ENCODE results near the gene YPEL5. TPM values are rescaled to one million over a fixed set of nuclear protein-coding genes. Genes with fewer than 3 reads are reported as not detected.

The YPEL5 gene
- total RNA-seq, 1 experiment from 2014 or later: 27.1 TPM

DNA sequence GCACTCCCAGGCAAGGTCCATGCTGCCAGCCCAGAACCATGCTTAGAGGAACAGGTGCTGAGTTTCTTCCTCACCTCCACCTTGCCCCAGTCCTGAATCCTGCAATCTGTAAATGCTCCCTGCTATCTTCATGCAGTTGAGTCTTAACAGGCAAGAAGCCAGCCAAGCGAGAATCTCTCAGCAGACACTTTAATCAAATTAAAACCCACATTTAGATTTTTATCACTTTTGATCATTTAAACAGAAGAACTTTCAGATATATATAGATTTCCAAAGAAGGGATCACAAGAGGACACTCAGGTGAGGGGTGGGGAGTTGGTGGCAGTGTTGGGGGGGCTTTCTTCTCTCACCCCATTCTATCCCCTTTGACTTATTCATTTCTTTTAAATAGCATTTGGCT is 58.6 kb downstream of the YPEL5 start:
- Histone ChIP-seq H3K4me3 (replicated peaks in 1 of 2; ENCODE audit: low read depth in 1 of 2, low read length in 2 of 2) (no peak overlapping the region), H3K27me3 (ENCODE audit: insufficient read depth, low read length) (peaks cover 3% of the 10 kb centered on the region; the same call in 1 of the 2 replicates), H4K20me1 (ENCODE audit: insufficient read depth) (no peaks in the 10 kb centered on the region), H3K4me2 (ENCODE audit: low read length) (no peak overlapping the region), H3K27ac (ENCODE audit: low read depth, low read length) (no peak overlapping the region), H3K9ac (ENCODE audit: low read length) (no peak overlapping the region), H3K9me3 (ENCODE audit: control insufficient read depth in 1 of 2, insufficient read depth in 1 of 2, low read depth in 1 of 2, low read length in 2 of 2) (no peaks in the 10 kb centered on the region), H3K4me1 (ENCODE audit: control insufficient read depth in 1 of 2, insufficient read depth in 2 of 2, low read length in 2 of 2) (peaks cover 0 to 4% of the 10 kb centered on the region in 2 experiments; a peak in 1 of 4 replicates), H2AFZ (ENCODE audit: low read depth, low read length, poor library complexity, severe bottlenecking) (no peak overlapping the region), H3K79me2 (ENCODE audit: insufficient read depth, low read length) (no peaks in the 10 kb centered on the region), H3K36me3 (ENCODE audit: control insufficient read depth in 1 of 2, insufficient read depth in 2 of 2, low read length in 2 of 2) (no peaks in the 10 kb centered on the region), H3K9me2 (ENCODE audit: insufficient read depth) (no peaks in the 10 kb centered on the region)
- ChIA-PET POLR2A (no interaction called here), RAD21 (ENCODE audit: low non-redundant PET in 1 of 2, low total read pairs in 2 of 2, uncharacterized antibody in 2 of 2, unreplicated experiment in 2 of 2) (no interaction called here), CTCF (interaction anchor here (2.3 kb wide), 1 partner anchor 506 kb away, joined by 8 read pairs; no protein-coding TSS in a partner anchor)
- TF ChIP-seq EZH2 (IDR thresholded peaks at IDR 0.05) (no peak), POLR2AphosphoS5 (IDR thresholded peaks at IDR 0.05; ENCODE audit: low read depth, low read length) (no peak)
- DNase-seq (ENCODE audit: low read depth, low spot score) (no peak), ATAC-seq (no peak)
- no TSS peak for BruUV-seq (replicated peaks)
- intact Hi-C loops (cut with micrococcal nuclease): no loop called here

- Histone ChIP-seq H3K4me3 (replicated peaks in 1 of 2; ENCODE audit: low read depth in 1 of 2, low read length in 2 of 2) (no peak overlapping the region), H3K36me3 (ENCODE audit: control insufficient read depth in 1 of 2, insufficient read depth in 2 of 2, low read length in 2 of 2) (no peaks in the 10 kb centered on the region), H3K27ac (ENCODE audit: low read depth, low read length) (no peak overlapping the region), H3K4me2 (ENCODE audit: low read length) (no peak overlapping the region), H3K27me3 (ENCODE audit: insufficient read depth, low read length) (peaks cover 3% of the 10 kb centered on the region; the same call in 1 of the 2 replicates), H3K9ac (ENCODE audit: low read length) (no peak overlapping the region), H3K9me3 (ENCODE audit: control insufficient read depth in 1 of 2, insufficient read depth in 1 of 2, low read depth in 1 of 2, low read length in 2 of 2) (no peaks in the 10 kb centered on the region), H4K20me1 (ENCODE audit: insufficient read depth) (no peaks in the 10 kb centered on the region), H3K79me2 (ENCODE audit: insufficient read depth, low read length) (no peaks in the 10 kb centered on the region), H3K4me1 (ENCODE audit: control insufficient read depth in 1 of 2, insufficient read depth in 2 of 2, low read length in 2 of 2) (peaks cover 0 to 4% of the 10 kb centered on the region in 2 experiments; a peak in 1 of 4 replicates), H2AFZ (ENCODE audit: low read depth, low read length, poor library complexity, severe bottlenecking) (no peak overlapping the region), H3K9me2 (ENCODE audit: insufficient read depth) (no peaks in the 10 kb centered on the region)
- no TSS peak for BruUV-seq (replicated peaks)
- no peak for TF ChIP-seq POLR2A (IDR thresholded peaks at IDR 0.05; ENCODE audit: borderline replicate concordance, extremely low read depth, insufficient read depth, insufficient read length)
- TF ChIP-seq ELF1 (IDR thresholded peaks at IDR 0.05; ENCODE audit: borderline replicate concordance, low read depth): no peak
- TF ChIP-seq SP1 (IDR thresholded peaks at IDR 0.05; ENCODE audit: low read depth): no peak
- no peak for TF ChIP-seq CEBPB (IDR thresholded peaks at IDR 0.05; ENCODE audit: low read depth)
- TF ChIP-seq, protein P1, sequence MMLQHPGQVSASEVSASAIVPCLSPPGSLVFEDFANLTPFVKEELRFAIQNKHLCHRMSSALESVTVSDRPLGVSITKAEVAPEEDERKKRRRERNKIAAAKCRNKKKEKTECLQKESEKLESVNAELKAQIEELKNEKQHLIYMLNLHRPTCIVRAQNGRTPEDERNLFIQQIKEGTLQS (IDR thresholded peaks at IDR 0.05): no peak
- RAD21 ChIA-PET (ENCODE audit: low non-redundant PET in 1 of 2, low total read pairs in 2 of 2, uncharacterized antibody in 2 of 2, unreplicated experiment in 2 of 2): interaction anchor here (0.9 to 1.7 kb wide), 2 partner anchors 42 to 505 kb away, joined by 3 to 4 read pairs; no protein-coding TSS in a partner anchor
- ATAC-seq (no peak), DNase-seq (ENCODE audit: low read depth, low spot score) (no peak)
- CTCF ChIA-PET: interaction anchor here (1.4 kb wide), 1 partner anchor 505 kb away, joined by 9 read pairs; no protein-coding TSS in a partner anchor
- POLR2A ChIA-PET: no interaction called here
- intact Hi-C loops (cut with micrococcal nuclease): no loop called here
Observed at GRCh38 chr2:30206461-30207430, 59.9 kb downstream of the YPEL5 start.

Measured in HCT116 (cell line).